ENCODE results near the gene PSORS1C2. TPM values are rescaled to one million over a fixed set of nuclear protein-coding genes. Genes with fewer than 3 reads are reported as not detected.
"Not testable (repeated sequence)": the region's sequence is repeated elsewhere in the genome, so short reads cannot be mapped to it uniquely, and the experiment has no call there.

Gene PSORS1C2
- total RNA-seq, 1 experiment from 2014 or later, result not detected

- in situ Hi-C loops (cut with HindIII; ENCODE audit: low pct_unique_long_range_greater_than_20kb, low sequenced_read_pairs); DNase-seq (ENCODE audit: low read depth): not testable (repeated sequence)
Observed at GRCh38 chr6:31169858-31170599, 31.2 kb upstream of the PSORS1C2 start.

GRCh38 chr6:31169123-31169857 lies 30.4 kb upstream of the PSORS1C2 start:
- in situ Hi-C loops (cut with HindIII; ENCODE audit: low pct_unique_long_range_greater_than_20kb, low sequenced_read_pairs), result no loop called here
- no peak for DNase-seq (ENCODE audit: low read depth)

- DNase-seq (ENCODE audit: low read depth), result no peak
Observed at GRCh38 chr6:31168606-31169005, 29.7 kb upstream of the PSORS1C2 start.

GRCh38 chr6:31165986-31166385 lies 27.1 kb upstream of the PSORS1C2 start:
- no peak for DNase-seq (ENCODE audit: low read depth)
- in situ Hi-C loops (cut with HindIII; ENCODE audit: low pct_unique_long_range_greater_than_20kb, low sequenced_read_pairs), result no loop called here

More at GRCh38 chr6:31168606-31169005, 29.7 kb upstream of the PSORS1C2 start:
- in situ Hi-C loops (cut with HindIII; ENCODE audit: low pct_unique_long_range_greater_than_20kb, low sequenced_read_pairs), result no loop called here

GRCh38 chr6:31165064-31165832 lies 26.4 kb upstream of the PSORS1C2 start:
- in situ Hi-C loops (cut with HindIII; ENCODE audit: low pct_unique_long_range_greater_than_20kb, low sequenced_read_pairs); DNase-seq (ENCODE audit: low read depth): not testable (repeated sequence)

- DNase-seq (ENCODE audit: low read depth); in situ Hi-C loops (cut with HindIII; ENCODE audit: low pct_unique_long_range_greater_than_20kb, low sequenced_read_pairs): not testable (repeated sequence)
Observed at GRCh38 chr6:31164475-31165063, 25.7 kb upstream of the PSORS1C2 start.

- in situ Hi-C loops (cut with HindIII; ENCODE audit: low pct_unique_long_range_greater_than_20kb, low sequenced_read_pairs), result no loop called here
Observed at GRCh38 chr6:31163922-31164321, 25.1 kb upstream of the PSORS1C2 start.

GRCh38 chr6:31162463-31163165 lies 23.7 kb upstream of the PSORS1C2 start:
- in situ Hi-C loops (cut with HindIII; ENCODE audit: low pct_unique_long_range_greater_than_20kb, low sequenced_read_pairs), result no loop called here
- no peak for DNase-seq (ENCODE audit: low read depth)

More at GRCh38 chr6:31163922-31164321, 25.1 kb upstream of the PSORS1C2 start:
- DNase-seq (ENCODE audit: low read depth), result no peak

- DNase-seq (ENCODE audit: low read depth), result no peak
- in situ Hi-C loops (cut with HindIII; ENCODE audit: low pct_unique_long_range_greater_than_20kb, low sequenced_read_pairs), result no loop called here
Observed at GRCh38 chr6:31161216-31162126, 22.6 kb upstream of the PSORS1C2 start.

- DNase-seq (ENCODE audit: low read depth), result peak; percentile 55
- in situ Hi-C loops (cut with HindIII; ENCODE audit: low pct_unique_long_range_greater_than_20kb, low sequenced_read_pairs), result no loop called here
Observed at GRCh38 chr6:31158863-31159855, 20.3 kb upstream of the PSORS1C2 start.

- peak; percentile 100 for DNase-seq (ENCODE audit: low read depth)
- in situ Hi-C loops (cut with HindIII; ENCODE audit: low pct_unique_long_range_greater_than_20kb, low sequenced_read_pairs), result no loop called here
Observed at GRCh38 chr6:31158140-31158862, 19.4 kb upstream of the PSORS1C2 start, which contains the start of gene TCF19. Gene TCF19, plus strand, starts transcription at chr6:31158589. Its CDS starts 881 bp downstream, at chr6:31159470.

GRCh38 chr6:31157513-31158139 lies 18.8 kb upstream of the PSORS1C2 start, which contains the start of gene CCHCR1:
Gene CCHCR1, minus strand, starts transcription at chr6:31157802. Its CDS starts 202 bp downstream, at chr6:31157600.
- DNase-seq (ENCODE audit: low read depth), result no peak
- in situ Hi-C loops (cut with HindIII; ENCODE audit: low pct_unique_long_range_greater_than_20kb, low sequenced_read_pairs), result no loop called here

GRCh38 chr6:31156641-31157040 lies 17.8 kb upstream of the PSORS1C2 start:
- no peak for DNase-seq (ENCODE audit: low read depth)
- in situ Hi-C loops (cut with HindIII; ENCODE audit: low pct_unique_long_range_greater_than_20kb, low sequenced_read_pairs), result no loop called here

- in situ Hi-C loops (cut with HindIII; ENCODE audit: low pct_unique_long_range_greater_than_20kb, low sequenced_read_pairs), result no loop called here
- DNase-seq (ENCODE audit: low read depth), result no peak
Observed at GRCh38 chr6:31154436-31154835, 15.6 kb upstream of the PSORS1C2 start.

- in situ Hi-C loops (cut with HindIII; ENCODE audit: low pct_unique_long_range_greater_than_20kb, low sequenced_read_pairs), result no loop called here
- DNase-seq (ENCODE audit: low read depth), result peak; percentile 94
Observed at GRCh38 chr6:31152781-31153180, 13.9 kb upstream of the PSORS1C2 start.

Measured in Caki2 (cell line).